ENCODE data around the gene CPEB1.
"Not testable (repeated sequence)": the region's sequence is repeated elsewhere in the genome, so short reads cannot be mapped to it uniquely, and the experiment has no call there.

The CPEB1 gene

DNA sequence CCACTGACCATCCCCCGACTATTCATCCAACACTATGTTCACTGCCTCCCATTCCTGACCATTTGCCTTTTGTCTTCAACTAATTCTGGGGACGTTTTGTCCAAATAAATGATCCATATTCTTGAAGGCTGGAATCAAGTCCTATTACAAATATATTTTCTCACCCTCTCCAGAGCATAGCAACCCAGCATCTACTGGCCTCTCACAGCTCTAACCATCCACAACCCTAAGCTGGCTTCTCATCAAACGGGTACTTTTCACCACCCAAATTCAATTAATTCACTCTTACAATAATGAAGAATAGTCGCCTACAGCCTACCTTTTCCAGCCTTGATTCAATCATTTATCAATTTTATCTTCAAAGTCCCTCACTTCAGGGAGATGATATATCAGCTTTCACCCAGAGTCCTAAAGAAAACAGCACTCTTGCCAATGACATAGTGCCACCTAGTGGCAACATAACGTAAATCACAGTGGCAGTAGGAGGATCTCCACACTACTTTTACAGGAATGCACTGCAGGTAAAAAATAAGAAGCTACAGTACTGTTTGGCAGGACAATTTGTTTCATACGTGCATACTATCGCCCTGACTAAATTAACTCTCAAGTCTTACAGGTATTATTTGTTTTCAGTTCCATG, 144.3 kb downstream of the CPEB1 start:
- no CpG with 5 or more reads among the region's 7 CpGs for WGBS (ENCODE audit: extremely low coverage, insufficient coverage, low lambda C conversion rate)
- H2BK15ac ChIP-seq (replicated peaks; ENCODE audit: low read depth); H3K79me1 ChIP-seq (ENCODE audit: low read length); H4K5ac ChIP-seq (ENCODE audit: low read length); H3K27me3 ChIP-seq (ENCODE audit: insufficient read depth, low read length, poor library complexity); H2BK120ac ChIP-seq (ENCODE audit: low read depth, low read length); H3K4me3 ChIP-seq (ENCODE audit: low read length); H3K56ac ChIP-seq (ENCODE audit: low read length); H3K4me2 ChIP-seq (ENCODE audit: low read length); H3K4ac ChIP-seq (ENCODE audit: low read depth, low read length); H2BK5ac ChIP-seq (ENCODE audit: low read length); H3K18ac ChIP-seq (ENCODE audit: low read length); H3K23ac ChIP-seq (ENCODE audit: low read length); H3K36me3 ChIP-seq (ENCODE audit: control insufficient read depth, insufficient read depth, low read length); H3K27ac ChIP-seq (ENCODE audit: low read depth, low read length); DNase-seq; H3K79me2 ChIP-seq (ENCODE audit: control insufficient read depth, insufficient read depth, low read length); H2AK5ac ChIP-seq (ENCODE audit: low read length); H3K4me1 ChIP-seq (ENCODE audit: control insufficient read depth, low read depth, low read length); H3K9ac ChIP-seq (ENCODE audit: low read length); H4K8ac ChIP-seq (ENCODE audit: low read depth, low read length): not testable (repeated sequence)

DNA sequence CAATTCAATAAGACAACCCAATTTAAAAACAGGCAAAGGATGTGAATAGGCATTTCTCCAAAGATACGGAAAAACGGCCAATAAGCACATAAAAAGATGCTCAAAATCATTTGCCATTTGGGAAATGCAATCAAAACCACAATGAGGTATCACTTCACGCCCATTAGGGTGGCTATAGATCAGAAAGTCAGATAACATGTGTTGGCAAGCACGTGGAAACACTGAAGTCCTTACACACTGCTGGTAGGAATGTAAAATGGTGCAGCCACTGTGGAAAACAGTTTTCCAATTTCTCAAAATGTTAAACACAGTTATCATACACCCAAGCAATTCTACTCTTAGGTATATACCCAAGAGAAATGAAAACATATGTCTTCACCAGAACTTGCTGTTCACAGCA, 146.4 kb downstream of the CPEB1 start:
- not testable (repeated sequence) for H3K27ac ChIP-seq (ENCODE audit: low read depth, low read length); H3K4ac ChIP-seq (ENCODE audit: low read depth, low read length); H3K18ac ChIP-seq (ENCODE audit: low read length); H3K79me2 ChIP-seq (ENCODE audit: control insufficient read depth, insufficient read depth, low read length); H3K4me3 ChIP-seq (ENCODE audit: low read length); H2BK120ac ChIP-seq (ENCODE audit: low read depth, low read length); H3K9ac ChIP-seq (ENCODE audit: low read length); H3K27me3 ChIP-seq (ENCODE audit: insufficient read depth, low read length, poor library complexity); H4K5ac ChIP-seq (ENCODE audit: low read length); H3K4me1 ChIP-seq (ENCODE audit: control insufficient read depth, low read depth, low read length); H3K79me1 ChIP-seq (ENCODE audit: low read length); H3K56ac ChIP-seq (ENCODE audit: low read length); H3K36me3 ChIP-seq (ENCODE audit: control insufficient read depth, insufficient read depth, low read length); H3K4me2 ChIP-seq (ENCODE audit: low read length); H3K23ac ChIP-seq (ENCODE audit: low read length); H2BK5ac ChIP-seq (ENCODE audit: low read length); H4K8ac ChIP-seq (ENCODE audit: low read depth, low read length); DNase-seq; H2AK5ac ChIP-seq (ENCODE audit: low read length); H2BK15ac ChIP-seq (replicated peaks; ENCODE audit: low read depth)
- WGBS (ENCODE audit: extremely low coverage, insufficient coverage, low lambda C conversion rate), result no CpG with 5 or more reads among the region's 4 CpGs

DNA sequence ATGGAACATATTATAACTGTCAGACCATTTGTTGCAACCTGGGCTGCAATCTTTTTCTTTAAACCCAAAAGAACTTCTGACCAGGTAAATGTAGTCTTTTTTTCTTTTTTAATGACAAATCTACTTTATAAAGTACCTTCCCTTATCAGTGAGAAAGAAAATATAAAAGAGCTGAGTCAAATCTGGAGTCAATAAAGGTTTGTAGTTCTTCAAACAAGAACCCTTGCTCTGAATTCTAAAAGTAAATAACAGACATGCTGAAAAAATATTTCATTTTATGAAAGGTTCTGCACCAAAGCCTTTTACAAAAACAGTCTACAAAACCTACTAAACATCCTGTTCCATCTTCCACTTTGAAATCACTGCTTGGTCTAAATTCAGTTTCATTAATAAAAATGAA, 149.2 kb downstream of the CPEB1 start:
- not testable (repeated sequence) for H3K36me3 ChIP-seq (ENCODE audit: control insufficient read depth, insufficient read depth, low read length); H4K8ac ChIP-seq (ENCODE audit: low read depth, low read length); H3K56ac ChIP-seq (ENCODE audit: low read length); H3K4ac ChIP-seq (ENCODE audit: low read depth, low read length); H3K79me2 ChIP-seq (ENCODE audit: control insufficient read depth, insufficient read depth, low read length); H2BK15ac ChIP-seq (replicated peaks; ENCODE audit: low read depth); H4K5ac ChIP-seq (ENCODE audit: low read length); H3K27ac ChIP-seq (ENCODE audit: low read depth, low read length); H3K18ac ChIP-seq (ENCODE audit: low read length); H3K79me1 ChIP-seq (ENCODE audit: low read length); DNase-seq; H3K4me3 ChIP-seq (ENCODE audit: low read length); H2AK5ac ChIP-seq (ENCODE audit: low read length); H3K4me2 ChIP-seq (ENCODE audit: low read length); H3K23ac ChIP-seq (ENCODE audit: low read length); H2BK120ac ChIP-seq (ENCODE audit: low read depth, low read length); H3K4me1 ChIP-seq (ENCODE audit: control insufficient read depth, low read depth, low read length); H3K27me3 ChIP-seq (ENCODE audit: insufficient read depth, low read length, poor library complexity); H2BK5ac ChIP-seq (ENCODE audit: low read length); H3K9ac ChIP-seq (ENCODE audit: low read length)

All from mesendoderm (in vitro differentiated cells).